OCI-LY3 (cell line): Measurements from ENCODE around the gene NADK.

Experiments
- H2AFZ ChIP-seq: fragments of 200-600, 300-600 bp; shearing (Covaris generic); 2 replicates; pipeline ENCODE4 v1.6.0; 2014; ENCODE audit warnings: antibody characterized with exemption, low read depth, low read length
- H3K27ac ChIP-seq: fragments of 200-600, 300-600 bp; sonication (generic); 2 replicates; pipeline ENCODE4 v1.5.1; 2014; ENCODE audit warnings: mild to moderate bottlenecking, low read length, moderate library complexity, mixed read lengths
- H3K27me3 ChIP-seq: fragments of 200-600, 300-600 bp; sonication (generic); 2 replicates; pipeline ENCODE4 v1.6.1; 2014; ENCODE audit warnings: low read depth, low read length, mixed read lengths
- H3K36me3 ChIP-seq: fragments of 200-600, 300-600 bp; sonication (generic); replicated peaks from 2 replicates; pipeline ENCODE3; 2014; ENCODE audit warnings: low read depth, low read length, mixed read lengths
- H3K4me1 ChIP-seq: fragments of 300-600, 200-600 bp; sonication (generic); 2 replicates; pipeline ENCODE4 v1.6.1; 2014; ENCODE audit warnings: low read length, mixed read lengths
- H3K4me2 ChIP-seq: fragments of 200-600, 300-600 bp; sonication (generic); 2 replicates; pipeline ENCODE4 v1.6.1; 2014; ENCODE audit warnings: low read length, mixed read lengths
- H3K4me3 ChIP-seq: fragments of 300-600, 200-600 bp; sonication (generic); 2 replicates; pipeline ENCODE4 v1.5.1; 2014; ENCODE audit warnings: antibody characterized with exemption, mild to moderate bottlenecking, low read length, moderate library complexity
- H3K79me2 ChIP-seq: fragments of 300-600, 200-600 bp; shearing (Covaris generic); 2 replicates; pipeline ENCODE4 v1.6.1; 2014; ENCODE audit warnings: mild to moderate bottlenecking, low read length, mixed read lengths
- H3K9ac ChIP-seq: fragments of 300-600, 200-600 bp; shearing (Covaris generic); 2 replicates; pipeline ENCODE4 v1.6.0; 2014; ENCODE audit warnings: mild to moderate bottlenecking, low read length, moderate library complexity
- H3K9me3 ChIP-seq: fragments of 200-600, 300-600 bp; shearing (Covaris generic); 2 replicates; pipeline ENCODE4 v1.6.1; 2014; ENCODE audit warnings: low read length, mixed read lengths; ENCODE audit not compliant: insufficient read depth
- H4K20me1 ChIP-seq: fragments of 200-600, 300-600 bp; sonication (generic); 2 replicates; pipeline ENCODE4 v1.6.1; 2016; ENCODE audit warnings: low read length, mixed read lengths; ENCODE audit not compliant: insufficient read depth
- CTCF ChIP-seq: fragments of 200-600, 300-600 bp; sonication (generic); IDR thresholded peaks from 2 replicates; pipeline ENCODE4 v1.5.1; 2014; ENCODE audit warnings: antibody characterized with exemption, low read length, low read depth
- EZH2phosphoT487 ChIP-seq: fragments of 200-600 bp; shearing (Covaris generic); IDR thresholded peaks from 2 replicates; pipeline ENCODE4 v1.6.1; 2018; ENCODE audit warnings: antibody characterized with exemption, mixed run types, low read depth

The NADK gene, protein sequence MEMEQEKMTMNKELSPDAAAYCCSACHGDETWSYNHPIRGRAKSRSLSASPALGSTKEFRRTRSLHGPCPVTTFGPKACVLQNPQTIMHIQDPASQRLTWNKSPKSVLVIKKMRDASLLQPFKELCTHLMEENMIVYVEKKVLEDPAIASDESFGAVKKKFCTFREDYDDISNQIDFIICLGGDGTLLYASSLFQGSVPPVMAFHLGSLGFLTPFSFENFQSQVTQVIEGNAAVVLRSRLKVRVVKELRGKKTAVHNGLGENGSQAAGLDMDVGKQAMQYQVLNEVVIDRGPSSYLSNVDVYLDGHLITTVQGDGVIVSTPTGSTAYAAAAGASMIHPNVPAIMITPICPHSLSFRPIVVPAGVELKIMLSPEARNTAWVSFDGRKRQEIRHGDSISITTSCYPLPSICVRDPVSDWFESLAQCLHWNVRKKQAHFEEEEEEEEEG

DNA sequence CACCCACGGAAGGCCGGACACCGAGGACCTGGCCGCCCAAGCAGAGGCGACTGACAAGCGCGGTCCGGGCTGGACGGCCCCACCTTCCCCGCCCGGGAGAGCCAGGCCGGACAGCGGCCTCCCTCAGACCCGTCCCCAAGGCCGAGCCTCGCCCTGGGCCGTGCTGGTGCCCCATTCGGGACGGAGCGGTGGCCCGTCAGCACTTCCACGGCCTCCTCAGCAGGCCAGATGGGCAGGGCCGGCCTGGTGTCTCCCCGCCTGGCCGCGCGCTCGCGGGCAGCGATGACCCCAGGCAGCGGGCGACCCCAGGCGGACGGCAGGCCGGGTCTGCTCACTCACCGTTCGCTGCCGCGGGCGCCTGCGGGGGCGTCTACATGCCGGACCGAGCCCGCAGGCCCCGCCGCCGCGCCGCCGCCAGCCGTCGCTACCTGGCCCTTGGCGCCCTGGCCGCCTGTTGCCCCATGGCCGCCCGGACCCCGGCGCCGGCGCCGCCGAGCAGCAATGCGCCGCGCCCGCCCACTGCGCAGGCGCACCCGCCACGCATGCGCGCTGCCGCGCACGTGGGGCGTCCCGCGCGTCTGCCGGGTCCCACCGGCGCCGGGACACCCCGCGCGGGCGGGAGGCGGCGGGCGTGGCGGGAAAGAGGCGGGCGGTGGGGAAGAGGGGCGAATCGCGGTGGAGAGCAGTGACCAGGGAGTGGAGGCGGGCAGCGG lies at the start of gene NADK:
NADK (minus strand) TSS at position 521 of the 713 bp plus-strand sequence. CDS start 13,064 bp downstream, outside the sequence.
- H2AFZ ChIP-seq = no peak within 1 kb of the TSS
- peaks cover 10% of the 10 kb centered on the region for H3K36me3 ChIP-seq
- H3K4me1 ChIP-seq = peaks cover 66% of the 10 kb centered on the region
- TF ChIP-seq EZH2phosphoT487 (no peak), CTCF (no peak; the same call in 1 of the 2 replicates)
- H3K4me3 ChIP-seq = peak within 1 kb of the TSS; percentile 91
- peaks cover 51% of the 10 kb centered on the region for H3K79me2 ChIP-seq
- peak within 1 kb of the TSS; percentile 98 for H3K9ac ChIP-seq
- H3K27me3 ChIP-seq = no peaks in the 10 kb centered on the region
- peaks cover 18% of the 10 kb centered on the region for H4K20me1 ChIP-seq
- H3K27ac ChIP-seq = peak within 1 kb of the TSS; percentile 91
- peak within 1 kb of the TSS; percentile 84 for H3K4me2 ChIP-seq
- no peaks in the 10 kb centered on the region for H3K9me3 ChIP-seq

DNA sequence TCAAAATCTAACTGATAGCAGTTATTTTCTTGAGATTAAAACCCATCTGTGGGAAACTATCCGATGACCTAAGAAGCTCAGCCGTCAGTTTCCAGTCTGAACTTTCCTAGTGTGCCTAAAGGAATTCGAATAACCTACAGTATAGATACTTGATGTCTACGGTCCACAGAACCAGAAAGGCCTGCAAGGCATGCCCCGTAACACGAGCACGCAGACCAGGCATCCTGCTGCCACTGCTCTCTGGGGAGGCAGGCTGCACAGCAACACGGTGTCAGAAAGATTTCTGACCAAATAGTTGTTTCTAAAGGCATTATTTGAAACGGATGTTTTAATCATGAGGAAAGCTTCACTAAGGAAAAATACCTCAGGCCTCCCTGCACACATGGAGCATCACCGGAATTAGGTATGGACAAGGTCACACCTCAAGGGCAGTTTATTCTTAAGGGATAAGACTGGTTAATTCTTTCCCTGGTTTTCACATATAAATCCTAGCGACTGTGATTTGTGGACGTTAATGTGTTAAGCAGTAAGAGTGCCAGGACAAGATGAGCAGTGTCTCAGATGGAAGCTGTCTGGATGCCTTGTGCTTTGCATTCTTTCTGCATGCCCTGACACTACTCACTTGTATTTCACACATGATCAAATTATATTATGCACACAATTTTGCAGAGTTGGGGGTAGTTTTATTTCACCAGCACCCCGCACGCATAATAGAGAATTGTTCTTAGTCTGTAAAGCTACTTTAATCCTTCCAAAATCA lies 49.0 kb upstream of the NADK start:
- H3K4me3 ChIP-seq = no peak overlapping the region
- H2AFZ ChIP-seq = no peak overlapping the region
- H3K79me2 ChIP-seq = peaks cover 92% of the 10 kb centered on the region
- TF ChIP-seq CTCF = no peak
- TF ChIP-seq EZH2phosphoT487 = no peak
- no peaks in the 10 kb centered on the region for H3K9me3 ChIP-seq
- H4K20me1 ChIP-seq = peaks cover 58% of the 10 kb centered on the region
- no peak overlapping the region for H3K9ac ChIP-seq
- H3K4me1 ChIP-seq = peaks cover 30% of the 10 kb centered on the region
- H3K36me3 ChIP-seq = peaks cover 34% of the 10 kb centered on the region
- H3K27me3 ChIP-seq = no peaks in the 10 kb centered on the region
- no peak overlapping the region for H3K27ac ChIP-seq
- H3K4me2 ChIP-seq = no peak overlapping the region

DNA sequence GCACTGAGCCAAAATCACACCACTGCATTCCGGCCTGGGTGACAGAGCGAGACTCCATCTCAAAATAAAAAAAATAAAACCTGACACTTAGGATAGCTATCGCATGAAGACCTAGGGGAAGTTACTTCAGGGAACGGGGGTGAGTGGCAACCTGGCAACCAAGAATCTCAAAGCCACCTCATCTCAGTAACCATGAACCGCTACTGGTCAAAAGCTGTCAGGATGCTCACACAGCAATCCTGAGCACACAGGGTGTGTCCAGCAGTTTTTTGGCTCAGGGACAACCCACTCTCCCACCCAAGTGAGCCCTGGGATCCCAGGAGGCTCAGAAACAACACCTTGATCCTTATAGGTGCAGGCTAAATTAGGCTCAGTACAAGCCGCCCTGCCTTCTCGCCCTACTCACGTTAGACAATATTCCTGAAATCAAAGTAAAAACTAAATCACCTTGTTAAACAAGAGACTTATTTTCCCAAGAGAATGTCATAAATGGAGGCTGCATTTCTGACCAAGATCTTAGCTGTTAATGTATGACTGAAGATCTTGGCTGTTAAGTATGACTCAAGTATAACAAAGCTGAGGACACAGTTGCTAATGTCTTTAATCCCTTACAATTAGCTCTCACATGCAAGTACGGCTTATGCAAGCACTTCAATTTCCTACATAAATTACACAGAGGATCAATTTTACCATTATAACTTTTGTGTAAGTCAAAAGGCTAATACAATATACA lies 48.3 kb upstream of the NADK start:
- H3K79me2 ChIP-seq = peaks cover 91% of the 10 kb centered on the region
- peaks cover 30% of the 10 kb centered on the region for H3K4me1 ChIP-seq
- peaks cover 56% of the 10 kb centered on the region for H4K20me1 ChIP-seq
- no peaks in the 10 kb centered on the region for H3K9me3 ChIP-seq
- no peak overlapping the region for H3K4me3 ChIP-seq
- no peak overlapping the region for H3K9ac ChIP-seq
- H3K27me3 ChIP-seq = no peaks in the 10 kb centered on the region
- TF ChIP-seq EZH2phosphoT487 = no peak
- no peak for TF ChIP-seq CTCF
- H2AFZ ChIP-seq = no peak overlapping the region
- peaks cover 34% of the 10 kb centered on the region for H3K36me3 ChIP-seq
- H3K27ac ChIP-seq = no peak overlapping the region
- no peak overlapping the region for H3K4me2 ChIP-seq
